Measurements from ENCODE around the gene ZNF134.

The ZNF134 gene

GRCh38 chr19:57671124-57671895 lies 57.3 kb downstream of the ZNF134 start:
- no peak for TF ChIP-seq ZNF70 (CRISPR knock-in tag; IDR thresholded peaks at IDR 0.05)
- ATAC-seq, result no peak

GRCh38 chr19:57672466-57672865 lies 58.4 kb downstream of the ZNF134 start:
- no peak for ATAC-seq
- TF ChIP-seq RARB (CRISPR knock-in tag; IDR thresholded peaks at IDR 0.05), result no peak
- TF ChIP-seq POU6F1 (CRISPR knock-in tag; IDR thresholded peaks at IDR 0.05; ENCODE audit: borderline replicate concordance, low read depth), result no peak
- TF ChIP-seq SNAI2 (CRISPR knock-in tag; IDR thresholded peaks at IDR 0.05), result no peak
- TF ChIP-seq ZFP3 (CRISPR knock-in tag; IDR thresholded peaks at IDR 0.05), result no peak
- TF ChIP-seq ISL1 (CRISPR knock-in tag; IDR thresholded peaks at IDR 0.05), result no peak
- TF ChIP-seq GLIS3 (CRISPR knock-in tag; IDR thresholded peaks at IDR 0.05), result no peak
- no peak for TF ChIP-seq ARNTL (CRISPR knock-in tag; IDR thresholded peaks at IDR 0.05; ENCODE audit: borderline replicate concordance, low read depth)
- no peak for TF ChIP-seq ZC3H10 (CRISPR knock-in tag; IDR thresholded peaks at IDR 0.05)
- TF ChIP-seq ESRRG (CRISPR knock-in tag; IDR thresholded peaks at IDR 0.05), result no peak
- no peak for TF ChIP-seq OSR1 (CRISPR knock-in tag; IDR thresholded peaks at IDR 0.05)
- TF ChIP-seq ZFP30 (CRISPR knock-in tag; IDR thresholded peaks at IDR 0.05), result no peak
- no peak for TF ChIP-seq ZNF70 (CRISPR knock-in tag; IDR thresholded peaks at IDR 0.05)
- TF ChIP-seq, protein P1, sequence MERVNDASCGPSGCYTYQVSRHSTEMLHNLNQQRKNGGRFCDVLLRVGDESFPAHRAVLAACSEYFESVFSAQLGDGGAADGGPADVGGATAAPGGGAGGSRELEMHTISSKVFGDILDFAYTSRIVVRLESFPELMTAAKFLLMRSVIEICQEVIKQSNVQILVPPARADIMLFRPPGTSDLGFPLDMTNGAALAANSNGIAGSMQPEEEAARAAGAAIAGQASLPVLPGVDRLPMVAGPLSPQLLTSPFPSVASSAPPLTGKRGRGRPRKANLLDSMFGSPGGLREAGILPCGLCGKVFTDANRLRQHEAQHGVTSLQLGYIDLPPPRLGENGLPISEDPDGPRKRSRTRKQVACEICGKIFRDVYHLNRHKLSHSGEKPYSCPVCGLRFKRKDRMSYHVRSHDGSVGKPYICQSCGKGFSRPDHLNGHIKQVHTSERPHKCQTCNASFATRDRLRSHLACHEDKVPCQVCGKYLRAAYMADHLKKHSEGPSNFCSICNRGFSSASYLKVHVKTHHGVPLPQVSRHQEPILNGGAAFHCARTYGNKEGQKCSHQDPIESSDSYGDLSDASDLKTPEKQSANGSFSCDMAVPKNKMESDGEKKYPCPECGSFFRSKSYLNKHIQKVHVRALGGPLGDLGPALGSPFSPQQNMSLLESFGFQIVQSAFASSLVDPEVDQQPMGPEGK (CRISPR knock-in tag; IDR thresholded peaks at IDR 0.05; ENCODE audit: borderline replicate concordance), result no peak
- no peak for TF ChIP-seq TOX (CRISPR knock-in tag; IDR thresholded peaks at IDR 0.05; ENCODE audit: borderline replicate concordance)

All from SK-N-SH treated with all-trans-retinoic acid at 6 μM for 48 hours (cell line).